Activated naive CD8-positive, alpha-beta T cell treated with anti-CD3 and anti-CD28 coated beads for 36 hours (primary cell): ENCODE data around the gene TUBGCP4. TPM values are rescaled to one million over a fixed set of nuclear protein-coding genes. Genes with fewer than 3 reads are reported as not detected.
"Not testable (repeated sequence)": the region's sequence is repeated elsewhere in the genome, so short reads cannot be mapped to it uniquely, and the experiment has no call there.

Source experiments
- DNase-seq: peaks from one replicate; pipeline ENCODE4 v3.0.0; 2021
- H3K27ac Mint-ChIP-seq: one replicate; pipeline ENCODE4 v1.8.0; 2022; ENCODE audit warnings: mild to moderate bottlenecking, moderate library complexity, mixed read lengths
- H3K27me3 Mint-ChIP-seq: one replicate; pipeline ENCODE4 v1.8.0; 2022; ENCODE audit warnings: mild to moderate bottlenecking, mixed read lengths
- H3K36me3 Mint-ChIP-seq: one replicate; pipeline ENCODE4 v1.8.0; 2021; ENCODE audit warnings: mild to moderate bottlenecking, mixed read lengths
- H3K4me1 Mint-ChIP-seq: one replicate; pipeline ENCODE4 v1.8.0; 2021; ENCODE audit warnings: mixed read lengths
- H3K4me3 Mint-ChIP-seq: one replicate; pipeline ENCODE4 v1.8.0; 2022; ENCODE audit warnings: mild to moderate bottlenecking, moderate library complexity, mixed read lengths
- H3K9me3 Mint-ChIP-seq: one replicate; pipeline ENCODE4 v1.8.0; 2022; ENCODE audit warnings: mixed read lengths
- total RNA-seq, 2 experiments: library from RNA; stranded (reverse); gene quantifications; one replicate each; pipeline ENCODE4 v1.2.3, GENCODE V29; 2021

The TUBGCP4 gene
- total RNA-seq, 2 experiments from 2014 or later = 38.0 to 38.3 TPM

DNA sequence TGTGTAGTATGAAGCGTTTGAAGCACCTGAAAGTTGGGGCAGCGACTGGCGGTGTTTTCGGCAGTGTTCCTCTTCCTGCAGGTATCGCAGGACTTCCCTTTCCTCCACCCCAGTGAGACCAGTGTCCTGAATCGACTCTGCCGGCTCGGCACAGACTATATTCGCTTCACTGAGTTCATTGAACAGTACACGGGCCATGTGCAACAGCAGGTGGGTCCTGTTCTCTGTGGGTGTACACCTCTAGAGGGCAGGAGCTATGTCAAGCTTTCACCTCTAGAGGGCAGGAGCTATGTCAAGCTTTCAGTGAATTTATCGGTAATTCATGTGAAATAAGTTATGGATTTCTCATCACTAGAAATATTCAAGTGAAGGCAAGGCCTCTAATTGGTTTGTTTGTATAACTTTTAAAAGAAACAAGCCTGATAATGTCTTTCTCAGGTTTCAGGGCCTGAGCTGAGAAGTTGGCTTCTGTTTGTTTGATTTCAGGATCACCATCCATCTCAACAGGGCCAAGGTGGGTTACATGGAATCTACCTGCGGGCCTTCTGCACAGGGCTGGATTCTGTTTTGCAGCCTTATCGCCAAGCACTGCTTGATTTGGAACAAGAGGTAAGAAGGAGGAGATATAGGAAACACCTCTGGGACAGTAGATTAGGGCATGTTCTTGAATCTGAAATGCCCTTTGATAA, 5.3 kb downstream of the TUBGCP4 start:
- H3K36me3 Mint-ChIP-seq = peaks cover 35% of the 10 kb centered on the region
- H3K9me3 Mint-ChIP-seq = no peaks in the 10 kb centered on the region
- no peak overlapping the region for H3K27ac Mint-ChIP-seq
- H3K4me1 Mint-ChIP-seq = peaks cover 20% of the 10 kb centered on the region
- no peaks in the 10 kb centered on the region for H3K27me3 Mint-ChIP-seq
- no peak overlapping the region for H3K4me3 Mint-ChIP-seq
- DNase-seq = peak; percentile 14

DNA sequence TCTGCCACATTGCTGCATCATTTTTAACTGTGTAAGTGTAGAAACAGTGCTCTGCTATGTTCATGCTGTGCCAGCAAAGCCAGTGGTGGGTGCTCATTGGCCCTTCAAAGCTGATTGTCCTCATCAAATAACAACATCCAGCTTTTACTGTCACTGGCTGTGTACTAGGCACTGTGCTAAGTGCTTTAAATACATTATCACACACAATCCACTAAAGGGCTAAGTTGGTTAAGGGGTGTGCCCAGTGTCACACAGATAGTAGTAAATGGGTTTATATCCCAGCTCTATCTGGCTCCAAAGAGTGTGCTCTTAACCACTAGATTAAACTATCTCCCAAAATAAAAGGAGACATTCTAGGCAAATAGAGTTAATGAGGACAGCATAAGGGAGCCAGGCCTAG, 7.7 kb downstream of the TUBGCP4 start:
- Mint-ChIP-seq H3K4me1 (peaks cover 6% of the 10 kb centered on the region), H3K4me3 (no peak overlapping the region), H3K27me3 (no peaks in the 10 kb centered on the region), H3K27ac (no peak overlapping the region), H3K9me3 (no peaks in the 10 kb centered on the region), H3K36me3 (peaks cover 34% of the 10 kb centered on the region)
- no peak for DNase-seq

DNA sequence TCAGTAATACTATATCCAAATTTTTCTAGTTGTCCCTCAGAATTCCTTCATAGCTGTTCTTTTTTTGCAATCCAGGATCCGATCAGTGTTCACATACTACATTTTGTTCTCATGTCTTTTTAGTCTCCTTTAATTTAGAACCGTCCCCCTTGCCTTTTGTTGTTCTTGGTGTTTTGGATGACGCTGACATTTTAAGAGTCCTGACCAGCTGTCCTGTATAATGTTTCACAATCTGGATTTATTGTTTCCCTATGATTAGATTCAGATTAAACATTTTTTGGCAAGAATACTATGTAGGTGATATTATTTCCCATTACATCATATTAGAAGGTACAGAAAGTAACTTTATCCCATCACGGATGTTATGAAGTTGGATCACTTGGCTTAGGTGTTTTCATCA, 11.4 kb downstream of the TUBGCP4 start:
- Mint-ChIP-seq H3K27ac (no peak overlapping the region), H3K36me3 (peaks cover 43% of the 10 kb centered on the region), H3K27me3 (no peaks in the 10 kb centered on the region), H3K9me3 (no peaks in the 10 kb centered on the region), H3K4me3 (no peak overlapping the region), H3K4me1 (no peaks in the 10 kb centered on the region)
- DNase-seq = no peak

DNA sequence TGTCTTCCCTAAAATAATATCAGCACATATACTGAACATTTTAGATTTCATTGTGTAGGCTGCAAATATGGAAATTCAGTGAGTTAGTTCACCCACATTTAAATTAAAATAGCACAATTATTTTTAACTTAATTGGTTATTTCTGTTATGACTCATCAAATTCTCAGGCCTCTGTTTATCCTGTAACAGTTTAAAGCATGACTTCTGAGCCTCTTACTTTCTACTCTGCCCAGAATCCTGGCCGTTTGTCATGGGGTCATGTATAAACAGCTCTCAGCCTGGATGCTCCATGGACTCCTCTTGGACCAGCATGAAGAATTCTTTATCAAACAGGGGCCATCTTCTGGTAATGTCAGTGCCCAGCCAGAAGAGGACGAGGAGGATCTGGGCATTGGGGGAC, 12.2 kb downstream of the TUBGCP4 start:
- Mint-ChIP-seq H3K27ac (no peak overlapping the region), H3K9me3 (no peaks in the 10 kb centered on the region), H3K36me3 (peaks cover 38% of the 10 kb centered on the region)

DNA sequence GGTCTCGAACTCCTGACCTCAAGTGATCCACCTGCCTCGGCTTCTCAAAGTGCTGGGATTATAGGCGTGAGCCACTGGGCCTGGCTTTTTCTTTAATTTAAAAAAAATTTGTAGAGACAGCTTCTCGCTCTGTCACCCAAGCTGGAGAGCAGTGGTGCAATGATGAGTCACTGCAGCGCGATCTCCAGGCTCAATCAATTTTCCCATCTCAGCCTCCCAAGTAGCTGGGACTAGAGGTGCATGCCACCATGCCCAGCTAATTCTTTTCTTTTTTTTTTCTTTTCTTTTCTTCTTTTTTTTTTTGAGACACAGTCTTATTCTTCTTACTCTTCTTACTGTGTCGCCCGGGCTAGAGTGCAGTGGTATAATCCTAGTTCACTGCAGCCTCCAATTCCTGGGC, 19.8 kb downstream of the TUBGCP4 start:
- H3K27ac Mint-ChIP-seq = no peak overlapping the region
- H3K4me1 Mint-ChIP-seq = no peaks in the 10 kb centered on the region
- peaks cover 39% of the 10 kb centered on the region for H3K36me3 Mint-ChIP-seq
- H3K9me3 Mint-ChIP-seq = no peaks in the 10 kb centered on the region
- DNase-seq = no peak
- no peaks in the 10 kb centered on the region for H3K27me3 Mint-ChIP-seq
- H3K4me3 Mint-ChIP-seq = no peak overlapping the region

More for the DNA sequence above, 12.2 kb downstream of the TUBGCP4 start:
- Mint-ChIP-seq H3K4me3 (no peak overlapping the region), H3K4me1 (no peaks in the 10 kb centered on the region), H3K27me3 (no peaks in the 10 kb centered on the region)
- DNase-seq = no peak

DNA sequence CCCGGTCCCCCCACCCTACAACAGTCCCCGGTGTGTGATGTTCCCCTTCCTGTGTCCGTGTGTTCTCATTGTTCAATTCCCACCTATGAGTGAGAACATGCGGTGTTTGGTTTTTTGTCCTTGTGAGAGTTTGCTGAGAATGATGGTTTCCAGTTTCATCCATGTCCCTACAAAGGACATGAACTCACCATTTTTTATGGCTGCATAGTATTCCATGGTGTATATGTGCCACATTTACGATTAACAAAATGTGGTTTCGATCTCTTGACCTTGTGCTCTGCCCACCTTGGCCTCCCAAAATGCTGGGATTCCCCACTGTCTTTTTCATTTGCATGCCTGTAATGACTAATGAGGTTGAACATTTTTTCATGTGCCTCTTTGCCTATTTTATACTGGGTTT, 22.7 kb downstream of the TUBGCP4 start:
- H3K36me3 Mint-ChIP-seq = peaks cover 40% of the 10 kb centered on the region
- not testable (repeated sequence) for DNase-seq, H3K4me3 Mint-ChIP-seq, H3K9me3 Mint-ChIP-seq, H3K27ac Mint-ChIP-seq, H3K4me1 Mint-ChIP-seq, H3K27me3 Mint-ChIP-seq

DNA sequence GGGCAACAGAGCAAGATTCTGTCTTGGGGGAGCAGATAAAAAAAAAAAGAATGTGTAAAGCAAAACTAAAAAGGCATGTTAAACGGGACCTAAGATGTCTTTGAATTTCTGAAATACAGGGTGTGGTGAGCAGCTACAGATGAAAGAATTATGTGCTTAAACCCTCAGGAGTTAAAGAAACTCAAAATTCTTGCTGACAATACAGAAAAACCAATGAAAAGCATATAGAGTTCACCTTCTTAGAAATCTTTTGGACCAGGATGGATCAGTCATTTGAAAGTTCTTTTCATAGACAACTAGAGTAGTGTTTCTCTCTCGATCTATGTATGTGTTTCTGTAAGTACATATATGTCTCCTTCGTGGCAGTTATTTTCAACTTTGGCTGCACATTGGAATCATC, 31.4 kb downstream of the TUBGCP4 start:
- H3K27ac Mint-ChIP-seq = no peak overlapping the region
- H3K9me3 Mint-ChIP-seq = no peaks in the 10 kb centered on the region
- H3K36me3 Mint-ChIP-seq = peaks cover 34% of the 10 kb centered on the region
- H3K4me1 Mint-ChIP-seq = no peaks in the 10 kb centered on the region
- DNase-seq = no peak
- no peaks in the 10 kb centered on the region for H3K27me3 Mint-ChIP-seq
- H3K4me3 Mint-ChIP-seq = no peak overlapping the region

DNA sequence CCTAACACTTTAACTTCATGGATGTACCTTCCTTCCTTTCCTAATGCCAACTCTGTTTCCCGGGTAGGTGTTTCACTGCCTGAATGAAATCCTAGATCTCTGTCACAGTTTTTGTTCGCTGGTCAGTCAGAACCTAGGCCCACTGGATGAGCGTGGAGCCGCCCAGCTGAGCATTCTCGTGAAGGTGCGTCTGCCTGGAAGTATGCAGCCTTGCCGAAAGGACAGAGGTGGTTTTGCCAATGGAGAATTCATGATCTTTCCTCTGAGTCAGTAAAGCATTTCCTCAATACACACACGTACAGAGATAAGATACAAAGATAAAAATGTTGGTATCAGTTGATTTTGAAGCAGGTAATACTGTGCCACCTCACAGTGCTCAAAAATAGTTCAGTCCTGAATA, 32.7 kb downstream of the TUBGCP4 start:
- Mint-ChIP-seq H3K4me3 (no peak overlapping the region), H3K36me3 (peaks cover 28% of the 10 kb centered on the region), H3K4me1 (no peaks in the 10 kb centered on the region), H3K9me3 (no peaks in the 10 kb centered on the region), H3K27me3 (no peaks in the 10 kb centered on the region), H3K27ac (no peak overlapping the region)
- DNase-seq = no peak

DNA sequence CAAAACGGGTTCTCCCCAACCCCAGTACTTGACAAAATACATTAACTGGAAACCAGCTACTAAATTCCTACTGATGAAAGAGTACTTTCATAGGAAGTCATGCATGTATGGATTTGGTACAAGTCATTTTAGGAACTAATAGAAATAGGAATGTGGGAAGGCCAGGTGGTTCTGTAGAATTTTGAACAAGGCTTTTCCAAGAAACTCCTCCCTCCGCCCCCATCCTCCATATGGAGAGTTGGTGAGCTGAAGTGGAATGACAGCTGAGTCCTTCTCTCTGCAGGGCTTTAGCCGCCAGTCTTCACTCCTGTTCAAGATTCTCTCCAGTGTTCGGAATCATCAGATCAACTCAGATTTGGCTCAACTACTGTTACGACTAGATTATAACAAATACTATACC, 33.2 kb downstream of the TUBGCP4 start:
- no peak overlapping the region for H3K4me3 Mint-ChIP-seq
- H3K9me3 Mint-ChIP-seq = no peaks in the 10 kb centered on the region
- H3K4me1 Mint-ChIP-seq = no peaks in the 10 kb centered on the region
- no peak for DNase-seq
- peak overlapping the region; percentile 10 for H3K27ac Mint-ChIP-seq
- H3K36me3 Mint-ChIP-seq = peaks cover 28% of the 10 kb centered on the region
- H3K27me3 Mint-ChIP-seq = no peaks in the 10 kb centered on the region

DNA sequence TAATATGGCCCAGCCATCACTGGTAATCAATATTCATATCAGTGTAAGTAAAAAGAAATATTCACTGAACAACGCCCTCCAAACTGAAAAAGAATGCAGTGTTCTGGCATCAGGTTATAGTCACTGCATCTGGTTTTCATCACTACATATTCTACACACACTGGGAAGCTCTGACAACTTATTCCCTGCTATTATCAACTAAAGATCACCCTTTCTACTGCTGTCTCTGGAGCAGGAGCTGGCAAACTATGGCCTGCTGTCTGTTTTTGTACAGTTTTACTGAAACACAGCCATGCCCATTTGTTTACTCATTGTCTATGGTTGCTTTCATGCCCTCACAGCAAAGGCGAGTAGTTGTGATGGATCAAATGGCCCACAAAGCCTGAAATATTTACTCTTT, 35.3 kb downstream of the TUBGCP4 start:
- no peak for DNase-seq
- Mint-ChIP-seq H3K9me3 (no peaks in the 10 kb centered on the region), H3K27me3 (no peaks in the 10 kb centered on the region), H3K36me3 (peaks cover 28% of the 10 kb centered on the region), H3K4me1 (no peaks in the 10 kb centered on the region), H3K27ac (no peak overlapping the region), H3K4me3 (no peak overlapping the region)

DNA sequence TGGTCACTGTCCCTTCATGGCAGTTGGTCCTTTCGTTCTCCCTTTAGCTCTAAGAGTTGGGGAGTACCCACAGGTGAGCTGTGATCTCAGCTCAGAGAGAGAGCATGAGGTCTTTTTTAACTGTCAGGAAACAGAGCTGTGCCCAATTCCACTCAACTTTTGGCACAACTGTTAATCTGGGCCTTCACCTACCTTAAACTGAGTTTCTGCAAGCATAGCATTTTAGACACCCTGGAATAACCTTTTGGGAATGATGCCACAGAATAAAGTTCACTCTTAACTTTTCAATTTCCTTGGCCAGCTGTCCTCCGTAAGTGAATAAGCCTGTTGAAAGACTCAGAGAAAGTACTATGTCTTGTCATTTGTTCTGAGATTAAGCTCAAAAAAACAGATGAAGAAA, 35.9 kb downstream of the TUBGCP4 start:
- H3K4me3 Mint-ChIP-seq = no peak overlapping the region
- peaks cover 24% of the 10 kb centered on the region for H3K36me3 Mint-ChIP-seq
- DNase-seq = no peak
- H3K9me3 Mint-ChIP-seq = no peaks in the 10 kb centered on the region
- H3K27ac Mint-ChIP-seq = no peak overlapping the region
- H3K4me1 Mint-ChIP-seq = no peaks in the 10 kb centered on the region
- H3K27me3 Mint-ChIP-seq = no peaks in the 10 kb centered on the region

DNA sequence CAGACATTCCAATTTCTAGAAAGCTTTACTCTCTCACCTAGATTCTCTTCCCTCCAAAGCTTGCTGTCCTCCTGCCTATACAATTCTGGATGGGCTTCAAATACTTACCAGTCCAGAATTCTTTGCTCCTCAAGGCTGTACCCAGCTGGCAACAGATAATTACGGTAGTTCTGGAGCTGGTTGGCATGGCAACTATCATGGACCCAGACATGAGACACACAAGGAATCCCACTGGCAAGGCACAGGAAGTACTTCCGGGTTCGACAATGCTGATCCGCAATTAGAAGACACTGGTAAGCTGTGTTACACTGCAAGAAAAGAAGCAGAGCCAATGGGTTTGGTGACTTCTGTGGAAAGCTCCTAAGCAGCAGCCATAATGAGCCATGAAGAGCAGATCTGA, 37.9 kb downstream of the TUBGCP4 start:
- no peaks in the 10 kb centered on the region for H3K27me3 Mint-ChIP-seq
- no peaks in the 10 kb centered on the region for H3K4me1 Mint-ChIP-seq
- no peak for DNase-seq
- H3K9me3 Mint-ChIP-seq = no peaks in the 10 kb centered on the region
- H3K4me3 Mint-ChIP-seq = no peak overlapping the region
- H3K36me3 Mint-ChIP-seq = peaks cover 20% of the 10 kb centered on the region
- H3K27ac Mint-ChIP-seq = no peak overlapping the region

DNA sequence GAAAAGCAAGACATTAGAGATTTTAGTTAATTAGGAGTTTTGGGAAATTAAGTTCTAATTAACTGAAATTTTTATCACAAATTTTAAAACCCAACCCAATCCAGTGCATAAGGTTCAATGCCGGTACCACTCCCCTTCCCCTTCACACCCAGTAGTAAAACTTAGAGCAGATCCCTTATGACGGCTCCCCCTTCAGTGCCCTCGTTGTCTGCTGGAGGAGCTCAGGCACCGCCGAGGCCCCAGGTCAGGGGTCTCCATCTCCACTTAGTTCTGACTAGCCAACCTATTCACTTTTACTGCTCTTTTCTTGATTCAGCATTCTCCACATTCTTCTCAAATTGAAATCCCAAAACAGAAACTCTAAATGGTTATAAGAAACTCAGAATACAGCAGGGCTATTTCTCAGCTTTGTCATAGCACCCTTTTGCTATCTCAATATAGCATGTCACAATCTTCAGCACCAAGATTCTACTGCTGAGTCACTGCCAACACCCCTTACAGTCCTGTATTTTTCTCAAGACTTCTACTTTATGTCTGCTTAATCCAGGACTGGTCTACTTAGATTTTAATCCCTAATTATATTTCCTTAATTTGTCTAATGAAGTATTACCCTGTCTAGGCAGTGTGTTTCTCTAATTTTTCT, 39.8 kb downstream of the TUBGCP4 start:
- Mint-ChIP-seq H3K4me1 (no peaks in the 10 kb centered on the region), H3K27ac (peak overlapping the region; percentile 57), H3K9me3 (no peaks in the 10 kb centered on the region), H3K27me3 (no peaks in the 10 kb centered on the region), H3K36me3 (peaks cover 12% of the 10 kb centered on the region), H3K4me3 (no peak overlapping the region)
- no peak for DNase-seq

DNA sequence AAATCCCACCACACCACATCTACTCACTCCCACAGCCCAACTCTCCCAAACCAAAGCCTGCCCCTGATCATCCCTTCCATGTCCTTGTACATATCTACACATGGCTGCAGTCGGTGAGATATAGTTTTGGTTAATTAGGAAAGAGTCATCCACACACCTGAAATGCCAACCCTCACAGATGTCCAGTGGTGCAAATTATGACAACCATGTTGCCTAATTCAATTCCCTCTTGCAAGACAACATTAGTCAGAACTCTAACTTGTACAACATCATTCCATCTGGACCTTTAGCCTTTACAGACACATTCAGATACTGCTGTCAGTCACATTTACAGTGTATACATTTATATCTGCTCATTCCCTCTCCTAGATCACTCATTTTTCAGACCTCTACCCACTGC, 41.2 kb downstream of the TUBGCP4 start:
- Mint-ChIP-seq H3K4me1 (no peaks in the 10 kb centered on the region), H3K27ac (no peak overlapping the region), H3K27me3 (no peaks in the 10 kb centered on the region), H3K36me3 (peaks cover 8% of the 10 kb centered on the region), H3K9me3 (no peaks in the 10 kb centered on the region), H3K4me3 (no peak overlapping the region)
- no peak for DNase-seq

DNA sequence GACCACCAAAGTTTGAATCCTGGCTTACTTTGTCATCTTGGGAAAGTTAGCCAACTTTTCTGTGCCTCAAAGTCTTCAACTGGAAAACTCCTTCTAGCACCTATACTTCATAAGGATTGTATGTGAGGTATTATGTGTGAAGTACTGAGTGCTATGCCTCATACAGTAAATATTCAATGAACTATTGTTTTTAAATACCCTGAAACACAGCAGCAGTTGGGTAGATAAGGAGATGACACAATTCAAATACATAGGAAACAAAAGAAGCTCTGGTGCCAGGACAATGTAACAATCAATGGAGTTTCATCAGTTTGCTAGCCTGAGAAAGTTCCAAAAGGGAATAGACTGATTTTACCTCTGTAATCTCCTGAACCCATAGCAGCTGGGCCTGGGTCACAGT, 43.3 kb downstream of the TUBGCP4 start:
- Mint-ChIP-seq H3K36me3 (peaks cover 9% of the 10 kb centered on the region), H3K27ac (peak overlapping the region; percentile 63), H3K4me3 (no peak overlapping the region), H3K27me3 (no peaks in the 10 kb centered on the region), H3K4me1 (no peaks in the 10 kb centered on the region), H3K9me3 (no peaks in the 10 kb centered on the region)
- DNase-seq = no peak

DNA sequence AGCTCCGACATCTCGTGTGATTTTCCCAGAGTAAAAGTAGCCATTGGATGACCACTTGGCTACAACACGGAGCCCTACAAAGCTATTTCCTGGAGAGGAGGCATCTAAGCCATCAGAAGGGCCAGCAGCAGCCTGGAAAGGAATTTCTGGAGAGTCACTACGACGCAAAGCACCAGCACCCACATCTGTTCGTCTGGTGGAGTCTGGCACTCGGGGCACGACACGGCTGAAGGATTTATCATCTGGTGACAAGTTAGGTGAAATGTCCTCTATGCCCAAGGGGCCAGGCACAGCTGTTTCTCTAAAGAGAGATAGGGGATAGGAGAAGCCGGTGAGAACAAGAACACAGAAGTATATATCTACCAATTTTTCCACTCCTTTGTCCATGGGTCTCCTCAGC, 49.5 kb downstream of the TUBGCP4 start:
- peaks cover 9% of the 10 kb centered on the region for H3K4me1 Mint-ChIP-seq
- H3K27me3 Mint-ChIP-seq = no peaks in the 10 kb centered on the region
- H3K4me3 Mint-ChIP-seq = no peak overlapping the region
- peaks cover 19% of the 10 kb centered on the region for H3K36me3 Mint-ChIP-seq
- H3K9me3 Mint-ChIP-seq = no peaks in the 10 kb centered on the region
- no peak for DNase-seq
- no peak overlapping the region for H3K27ac Mint-ChIP-seq
